NCI-H345 treated with DMSO at 0.1 percent for 48 hours (cell line): ENCODE data around the gene SKP2.
"Not testable (repeated sequence)": the region's sequence is repeated elsewhere in the genome, so short reads cannot be mapped to it uniquely, and the experiment has no call there.

Source experiments
- DNase-seq: peaks from one replicate; lab custom pipeline; 2025; ENCODE audit not compliant: unreplicated experiment; lab: John Stamatoyannopoulos, UW

SKP2 gene

DNA sequence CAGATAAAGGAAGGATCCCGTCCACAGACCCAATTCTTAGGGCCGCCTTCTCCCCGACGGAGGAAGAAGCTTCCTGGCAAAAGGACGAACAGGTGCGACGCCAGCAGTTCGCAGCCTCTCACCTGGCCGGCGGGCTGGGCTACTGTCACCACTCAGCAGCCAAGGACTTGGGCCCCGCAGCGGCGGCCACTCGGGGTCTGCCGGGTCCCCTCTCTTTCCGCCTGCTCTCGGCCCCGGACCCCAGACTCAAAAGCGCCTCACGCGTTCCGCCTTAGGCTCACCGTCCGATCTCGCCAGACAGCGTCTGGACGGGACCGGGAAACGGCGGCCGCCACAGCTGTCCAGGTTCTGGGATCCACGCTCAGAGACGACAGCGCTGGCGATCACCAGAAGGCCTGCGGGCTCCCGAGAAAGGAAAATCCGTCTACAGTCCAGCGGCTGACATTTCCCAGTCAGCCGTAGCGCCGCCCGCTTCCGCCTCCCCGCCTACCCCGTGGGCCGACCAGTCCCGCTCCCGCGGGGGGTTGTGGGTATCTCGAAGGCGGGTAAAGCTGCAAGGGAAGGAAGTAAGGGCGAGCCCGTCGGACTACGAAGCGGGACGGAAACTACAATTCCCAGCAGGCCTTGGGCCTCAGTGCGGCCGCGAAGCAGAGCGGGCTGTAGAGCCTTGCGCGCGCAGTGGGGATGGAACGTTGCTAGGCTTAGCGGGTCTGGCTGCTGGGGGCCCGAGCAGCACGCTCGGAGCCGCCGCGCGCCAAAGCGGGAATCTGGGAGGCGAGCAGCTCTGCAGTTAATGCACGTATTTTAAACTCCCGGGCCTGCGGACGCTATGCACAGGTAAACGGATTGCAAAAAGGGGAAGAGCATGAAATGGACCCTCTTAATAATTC, at the start of gene SKP2, which contains the start of gene LMBRD2:
Gene SKP2, plus strand, starts transcription at position 678 of the 890 bp plus-strand sequence. Its CDS starts 152 bp downstream, at position 830.
Gene LMBRD2, minus strand, starts transcription at position 454 of the 890 bp plus-strand sequence. CDS start 8,538 bp downstream, outside the sequence.
- peak; percentile 93 for DNase-seq

DNA sequence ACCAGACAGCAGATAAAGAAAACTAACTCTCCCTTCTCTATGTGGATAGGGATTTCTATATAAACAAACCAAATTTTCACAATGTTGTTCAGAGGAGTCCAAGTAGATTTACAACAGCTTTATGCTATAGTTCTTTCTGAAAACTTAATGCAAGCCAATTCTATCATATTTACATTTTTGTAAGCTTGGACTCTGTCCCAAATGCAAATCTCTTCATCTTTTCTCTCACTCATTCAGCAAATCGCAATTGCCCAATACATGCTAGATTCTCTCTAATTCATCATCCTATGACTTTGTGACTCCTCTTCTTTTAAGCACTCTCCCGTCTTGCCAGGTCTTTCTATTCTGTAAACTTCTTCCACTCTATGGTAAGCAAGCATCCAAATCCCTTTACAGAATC, 46.1 kb upstream of the SKP2 start:
- DNase-seq: no peak

DNA sequence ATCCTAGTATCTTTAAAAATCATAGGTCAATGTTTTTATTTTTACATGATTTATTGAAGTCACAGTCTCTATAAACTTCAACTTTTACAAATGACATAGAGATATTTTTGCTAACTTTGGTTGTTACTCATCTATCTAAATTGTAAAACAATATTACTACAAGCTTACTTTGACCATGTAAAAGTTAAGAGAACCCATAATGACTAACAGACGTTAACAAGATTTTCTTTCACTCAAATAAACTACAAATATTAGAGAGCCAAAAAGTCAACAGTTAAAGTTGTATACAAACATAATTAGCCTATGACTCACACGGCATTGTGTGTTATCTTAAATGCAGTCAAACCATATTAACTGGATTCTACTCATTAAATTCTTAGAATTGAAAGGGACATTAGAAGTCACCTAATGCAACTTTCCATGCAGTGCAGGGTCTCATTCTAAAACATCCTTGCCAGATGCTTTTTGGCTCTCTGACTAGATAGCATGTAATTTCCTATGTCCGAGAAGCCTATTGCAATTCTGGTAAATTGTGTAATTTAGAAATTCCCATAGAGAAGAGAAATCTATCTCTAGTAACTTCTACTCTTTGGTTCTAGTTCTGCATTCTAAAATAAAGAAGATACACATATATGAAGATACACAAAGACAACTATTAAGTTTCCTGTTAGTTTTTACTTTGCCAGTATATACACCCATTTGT, 43.0 kb upstream of the SKP2 start:
- DNase-seq: no peak

DNA sequence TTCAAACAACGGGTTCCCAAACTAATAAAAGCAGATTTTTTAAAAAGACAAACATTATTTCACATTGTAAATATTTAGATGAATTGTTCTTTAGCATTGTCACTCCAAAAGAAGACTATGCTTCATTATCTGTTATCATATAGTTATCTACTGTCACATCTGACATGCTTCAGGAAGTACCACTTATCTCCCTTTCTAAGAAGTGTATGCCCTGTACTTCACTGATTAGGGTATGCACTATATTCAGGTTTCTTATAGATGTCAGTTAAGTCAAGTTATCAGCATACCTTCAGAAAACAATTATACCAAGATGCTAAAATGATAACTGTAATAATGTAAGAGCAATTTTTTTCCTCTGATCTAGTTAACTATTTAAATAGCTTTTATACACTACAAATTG, 40.7 kb upstream of the SKP2 start:
- no peak for DNase-seq

DNA sequence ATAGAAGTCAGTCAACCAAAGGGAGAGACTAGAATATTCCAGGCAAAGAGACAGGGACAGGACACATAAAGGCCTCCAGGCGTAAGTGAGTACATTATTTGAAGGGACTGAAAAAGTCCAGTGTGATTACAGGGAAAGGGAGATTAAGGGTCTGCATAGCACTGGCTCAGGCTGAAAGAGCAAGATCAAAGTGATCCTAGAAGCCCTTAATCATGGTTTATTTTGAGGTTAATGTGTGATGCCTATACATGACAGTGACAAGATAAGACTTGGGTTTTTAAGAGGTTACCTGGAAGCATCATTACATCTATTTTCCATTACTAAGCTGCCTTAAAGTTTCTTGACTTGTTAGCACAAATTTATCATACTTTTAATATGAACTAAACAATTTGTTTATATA, 26.0 kb upstream of the SKP2 start:
- no peak for DNase-seq

DNA sequence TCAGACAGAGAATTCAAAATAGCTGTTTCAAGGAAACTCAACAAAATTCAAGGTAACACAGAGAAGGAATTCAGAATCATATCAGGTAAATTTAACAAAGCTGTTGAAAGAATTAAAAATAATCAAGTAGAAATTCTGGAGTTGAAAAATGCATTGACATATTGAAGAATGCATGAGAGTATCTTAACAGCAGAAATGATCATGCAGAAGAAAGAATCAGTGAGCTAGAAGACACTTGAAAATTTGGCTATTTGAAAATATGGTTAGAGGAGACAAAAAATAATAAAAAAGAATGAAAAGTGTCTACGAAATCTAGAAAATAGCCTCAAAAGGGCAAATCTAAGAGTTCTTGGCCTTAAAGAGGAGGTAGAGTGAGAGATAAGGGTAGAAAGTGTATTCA, 23.1 kb upstream of the SKP2 start:
- DNase-seq: no peak

DNA sequence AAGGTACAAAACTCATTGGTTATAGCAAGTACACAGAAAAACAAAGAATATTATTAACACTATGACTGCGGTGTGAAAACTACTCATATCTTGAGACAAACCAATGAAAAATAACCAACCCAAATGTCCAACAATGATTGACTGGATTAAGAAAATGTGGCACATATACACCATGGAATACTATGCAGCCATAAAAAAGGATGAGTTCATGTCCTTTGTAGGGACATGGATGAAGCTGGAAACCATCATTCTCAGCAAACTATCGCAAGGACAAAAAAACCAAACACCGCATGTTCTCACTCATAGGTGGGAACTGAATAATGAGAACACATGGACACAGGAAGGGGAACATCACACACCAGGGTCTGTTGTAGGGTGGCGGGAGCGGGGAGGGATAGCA, 22.2 kb upstream of the SKP2 start:
- DNase-seq: not testable (repeated sequence)

DNA sequence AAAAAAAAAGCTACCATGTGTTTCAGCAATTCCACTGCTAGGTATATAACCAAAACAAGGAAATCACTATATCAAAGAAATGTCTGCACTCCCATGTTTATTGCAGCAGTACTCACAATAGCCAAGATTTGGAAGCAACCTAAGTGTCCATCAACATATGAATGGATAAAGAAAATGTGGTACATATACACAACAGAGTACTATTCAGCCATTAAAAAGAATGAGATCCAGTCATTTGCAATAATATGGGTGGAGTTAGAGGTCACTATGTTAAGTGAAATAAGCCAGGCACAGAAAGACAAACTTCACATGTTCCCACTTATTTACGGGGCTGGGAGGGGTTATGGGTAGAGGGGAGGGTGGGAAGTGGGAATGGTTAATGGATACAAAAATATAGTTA, 18.9 kb upstream of the SKP2 start:
- DNase-seq: not testable (repeated sequence)

DNA sequence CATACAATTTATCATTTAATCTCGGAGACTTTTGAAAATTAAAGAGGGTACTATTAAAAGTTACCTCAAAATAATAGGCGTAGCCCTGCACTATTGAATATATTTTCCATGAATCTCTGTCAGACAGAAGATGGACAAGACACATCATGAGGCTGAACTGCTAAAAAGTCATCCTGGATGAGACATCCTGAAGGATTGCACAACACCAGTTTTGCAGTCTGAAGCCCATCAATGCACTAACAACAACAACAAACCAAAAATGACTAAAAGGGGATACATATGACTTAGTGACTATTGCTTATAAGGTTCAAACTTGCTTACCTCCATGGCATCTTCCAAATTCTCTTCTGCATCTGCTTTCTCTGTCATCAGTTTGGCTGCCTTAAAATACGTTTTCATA, 15.9 kb upstream of the SKP2 start:
- no peak for DNase-seq

DNA sequence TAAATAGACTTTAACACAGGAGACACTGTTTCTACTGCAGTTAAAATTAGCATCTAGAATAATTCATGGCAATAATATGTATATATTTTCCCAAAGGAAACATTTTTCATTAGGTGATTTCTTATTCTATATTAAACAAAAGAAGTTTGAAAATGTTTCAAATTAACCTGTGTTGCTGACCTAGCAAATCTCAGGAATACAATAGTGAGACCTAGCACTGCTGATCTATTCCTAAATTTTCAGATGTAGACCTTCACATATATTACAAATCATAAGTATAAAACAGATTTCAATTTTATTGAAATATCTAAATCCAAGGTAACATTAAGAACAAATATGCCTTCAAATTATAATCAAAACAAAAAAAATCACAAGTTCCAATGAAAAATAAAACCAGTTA, 15.3 kb upstream of the SKP2 start:
- DNase-seq: no peak

DNA sequence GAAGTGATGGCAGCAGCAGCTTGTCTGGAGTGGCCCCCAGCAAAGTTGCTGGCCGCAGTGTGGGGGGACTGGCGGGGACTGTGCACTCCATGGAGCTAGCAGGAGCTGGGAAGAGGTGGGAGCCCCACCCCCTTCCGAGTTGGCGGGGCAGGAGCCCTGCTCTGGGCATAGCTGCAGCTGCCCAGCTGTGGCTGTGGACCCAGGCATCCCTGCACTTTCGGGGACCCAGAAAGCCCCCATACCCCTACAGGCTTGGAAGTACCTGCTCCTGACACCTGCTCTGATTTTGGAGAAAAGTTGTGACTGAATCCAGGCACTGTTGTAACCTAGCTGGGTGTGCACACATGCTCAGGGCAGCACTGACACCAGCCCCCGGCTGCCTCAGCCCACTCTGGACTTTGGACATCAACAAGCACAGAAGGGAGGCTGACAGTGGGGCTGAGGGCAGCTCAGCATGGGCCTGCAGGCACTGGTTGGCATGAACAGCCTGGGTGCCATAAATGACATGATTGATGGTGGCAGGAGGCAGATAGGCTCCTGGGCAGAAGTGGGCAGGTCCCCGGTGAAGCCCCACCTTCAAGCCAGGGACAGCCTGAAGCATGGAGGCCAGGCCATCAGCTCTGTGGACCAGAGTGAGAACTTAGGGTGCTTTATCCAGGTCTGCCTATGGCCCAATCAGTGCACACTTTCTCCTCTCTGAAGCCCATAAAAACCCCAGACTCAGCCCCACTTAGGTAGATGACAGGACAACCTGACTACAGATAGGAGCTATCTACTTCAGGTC, 12.8 kb upstream of the SKP2 start:
- DNase-seq: no peak

DNA sequence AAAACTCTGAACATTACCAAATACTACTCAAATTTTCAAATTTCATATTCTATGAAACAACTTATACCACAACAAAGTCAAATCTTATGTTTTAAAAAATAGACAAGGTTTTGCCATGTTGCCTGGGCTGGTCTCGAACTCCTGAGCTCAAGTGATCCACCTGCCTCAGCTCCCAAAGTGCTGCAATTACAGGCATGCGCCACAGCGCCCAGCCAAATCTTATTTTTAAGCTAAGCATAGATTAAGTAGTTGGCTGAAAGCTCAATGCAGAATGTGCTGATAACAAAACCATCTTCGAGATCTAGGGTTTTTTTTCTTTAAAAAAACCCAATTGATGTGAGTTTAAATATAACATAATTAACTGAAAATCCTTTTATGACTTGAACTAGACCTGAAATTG, 6.6 kb upstream of the SKP2 start:
- no peak for DNase-seq

DNA sequence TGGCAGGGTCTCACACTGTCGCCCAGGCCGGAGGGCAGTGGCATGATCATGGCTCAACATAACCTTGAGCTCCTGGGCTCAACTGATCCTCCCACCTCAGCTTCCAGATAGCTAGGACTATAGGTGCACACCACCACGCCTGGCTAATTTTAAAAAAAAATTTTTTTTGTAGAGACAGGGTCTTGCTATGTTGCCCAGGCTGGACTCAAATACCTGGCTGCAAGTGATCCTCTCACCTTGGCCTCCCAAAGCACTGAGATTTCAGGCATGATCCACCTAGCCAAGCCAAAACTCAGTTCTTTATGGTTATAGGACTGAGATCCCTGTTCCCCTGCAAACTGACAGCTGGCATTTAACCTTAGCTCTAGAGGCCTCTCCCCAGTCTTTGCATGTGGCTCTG, 5.5 kb upstream of the SKP2 start:
- DNase-seq: no peak

DNA sequence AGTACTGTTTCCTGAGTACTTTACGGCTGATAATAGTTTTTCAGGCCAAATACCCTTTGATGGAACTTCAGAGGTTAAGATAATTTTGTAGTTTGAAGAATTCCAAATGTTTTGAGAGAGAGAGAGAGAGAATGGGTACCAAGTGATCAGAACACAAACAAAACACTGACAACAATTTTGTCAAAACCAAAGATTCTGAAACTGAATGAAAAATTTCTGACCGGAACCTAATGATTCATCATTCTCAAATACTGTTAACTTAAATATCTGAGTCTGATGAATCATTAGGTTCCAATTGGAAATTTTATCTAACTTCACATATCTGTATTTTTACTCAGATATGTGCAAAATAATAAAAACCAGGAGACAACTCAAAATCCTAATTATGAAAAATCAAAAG, 4.2 kb upstream of the SKP2 start:
- DNase-seq: no peak

DNA sequence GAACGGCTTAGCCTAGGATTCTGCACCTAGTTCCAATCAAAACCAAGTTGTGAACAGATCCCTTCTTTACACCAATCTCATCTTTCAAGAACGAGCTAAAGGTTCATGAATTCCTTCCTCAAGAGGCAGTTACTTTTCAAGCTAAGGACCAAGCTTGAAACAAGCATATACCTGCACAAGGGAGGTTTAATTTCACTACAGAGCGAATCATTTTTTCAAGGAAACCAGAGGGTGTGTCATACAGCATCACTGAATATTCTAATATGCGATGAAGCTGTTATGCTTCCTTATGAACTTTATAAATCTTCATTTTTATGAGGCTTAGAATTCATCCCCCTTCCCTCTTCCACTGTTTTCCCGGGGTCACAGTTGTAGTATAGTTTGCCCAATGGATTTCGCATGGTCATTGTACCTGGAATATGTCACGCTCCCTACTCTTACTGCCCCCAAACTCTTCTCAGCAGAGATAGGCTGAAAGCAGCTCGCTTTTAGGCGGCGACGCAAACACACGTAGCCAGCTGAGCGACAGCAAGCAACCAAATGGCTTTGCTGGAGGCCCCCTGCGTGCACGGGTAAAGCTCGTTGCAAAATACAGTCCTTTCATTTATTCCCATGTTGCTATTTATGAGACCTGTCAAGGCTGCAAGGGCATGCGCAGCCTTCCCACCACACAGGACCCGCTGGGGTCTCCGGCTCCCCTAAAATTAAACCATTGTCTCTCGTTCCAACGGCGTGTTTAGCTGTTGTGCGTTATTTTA, 1.1 kb upstream of the SKP2 start:
- DNase-seq: no peak

DNA sequence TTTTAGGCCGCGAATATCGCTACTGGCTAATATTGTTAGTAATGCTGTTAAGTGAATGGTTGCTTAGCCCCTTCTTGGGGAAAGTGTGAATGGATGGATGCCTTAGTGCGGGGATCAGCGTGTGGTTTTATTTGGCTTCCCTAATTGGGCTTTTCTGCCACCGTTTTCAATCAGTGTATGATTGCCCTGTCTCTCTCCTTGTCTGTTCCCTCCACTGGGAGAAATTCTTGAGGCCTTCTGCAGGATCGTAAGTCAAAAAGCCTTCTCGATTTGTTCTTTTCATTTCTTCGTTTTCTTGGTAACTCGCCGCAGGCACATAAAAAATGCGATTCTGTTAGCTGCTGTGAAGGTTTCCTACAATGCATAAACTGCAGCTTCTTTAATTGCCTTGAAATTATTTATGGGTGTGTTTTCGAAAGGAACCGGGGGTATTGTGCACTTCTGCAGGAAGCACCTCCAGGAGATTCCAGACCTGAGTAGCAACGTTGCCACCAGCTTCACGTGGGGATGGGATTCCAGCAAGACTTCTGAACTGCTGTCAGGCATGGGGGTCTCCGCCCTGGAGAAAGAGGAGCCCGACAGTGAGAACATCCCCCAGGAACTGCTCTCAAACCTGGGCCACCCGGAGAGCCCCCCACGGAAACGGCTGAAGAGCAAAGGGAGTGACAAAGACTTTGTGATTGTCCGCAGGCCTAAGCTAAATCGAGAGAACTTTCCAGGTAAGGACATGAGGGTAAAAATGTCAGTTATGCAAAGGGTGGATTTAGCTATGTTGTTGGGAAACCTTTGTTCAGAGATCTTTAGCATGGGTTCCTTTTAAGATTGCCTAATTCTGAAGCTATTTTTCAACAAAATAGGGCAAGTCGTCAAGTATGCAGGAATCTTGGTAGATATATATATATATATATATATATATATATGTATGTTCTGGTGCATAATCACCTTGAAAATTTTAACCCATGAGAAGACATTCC, 700 bp downstream of the SKP2 start:
- no peak for DNase-seq

DNA sequence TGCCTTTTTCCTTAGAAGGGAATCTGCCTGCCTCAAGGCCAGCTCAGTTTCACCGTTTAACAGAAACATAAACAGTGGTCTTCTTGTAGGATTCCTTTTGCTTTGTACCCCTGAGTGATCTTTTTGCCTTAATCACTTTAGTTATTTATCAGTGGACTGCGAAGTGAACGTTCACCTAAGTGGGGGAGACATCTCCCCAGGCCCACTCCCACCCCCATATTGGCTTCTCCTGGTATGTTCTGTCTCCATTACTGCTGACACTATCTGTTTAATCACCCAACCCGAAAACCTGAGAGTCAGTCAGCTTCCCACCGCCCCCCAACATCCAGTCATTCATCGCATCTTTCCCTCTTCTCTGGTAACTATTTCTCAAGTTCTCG, 1.4 kb downstream of the SKP2 start:
- no peak for DNase-seq

DNA sequence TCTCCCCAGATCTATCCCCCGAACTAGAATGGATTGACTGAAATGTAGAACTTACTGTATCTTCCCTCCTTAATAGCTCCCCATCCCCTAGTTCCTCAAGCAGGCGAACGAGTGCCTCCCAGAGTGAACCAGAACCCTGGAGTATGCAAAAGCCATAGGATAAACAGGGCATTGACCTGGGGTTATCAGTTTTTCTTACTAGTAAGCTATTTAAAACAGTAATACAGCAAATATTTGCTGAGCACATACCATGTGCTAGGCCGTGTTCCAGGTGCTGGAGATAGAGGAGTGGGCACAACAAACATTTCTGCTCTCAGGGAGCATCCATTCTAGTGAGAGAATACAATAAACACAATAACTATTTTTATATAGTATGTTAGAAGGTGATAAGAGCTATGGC, 1.8 kb downstream of the SKP2 start:
- no peak for DNase-seq

DNA sequence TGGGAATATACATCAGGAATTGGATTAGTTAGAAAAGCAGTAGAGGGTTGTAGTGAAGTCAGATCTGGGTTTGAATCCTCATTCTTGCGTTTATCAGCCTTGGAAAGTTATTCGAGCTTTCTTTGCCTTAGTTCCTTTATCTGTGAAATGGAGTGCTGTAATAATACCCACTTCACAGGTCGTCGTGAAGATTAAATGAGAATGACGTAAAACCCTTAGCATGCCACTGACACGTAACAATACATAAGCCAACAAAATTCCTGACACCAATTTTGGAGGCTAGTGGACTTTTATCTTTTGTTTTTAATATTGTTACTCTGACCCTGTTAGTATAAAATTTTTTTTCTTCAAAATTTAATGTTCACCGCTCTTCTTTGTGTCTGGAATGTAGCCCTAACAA, 3.4 kb downstream of the SKP2 start:
- DNase-seq: no peak

DNA sequence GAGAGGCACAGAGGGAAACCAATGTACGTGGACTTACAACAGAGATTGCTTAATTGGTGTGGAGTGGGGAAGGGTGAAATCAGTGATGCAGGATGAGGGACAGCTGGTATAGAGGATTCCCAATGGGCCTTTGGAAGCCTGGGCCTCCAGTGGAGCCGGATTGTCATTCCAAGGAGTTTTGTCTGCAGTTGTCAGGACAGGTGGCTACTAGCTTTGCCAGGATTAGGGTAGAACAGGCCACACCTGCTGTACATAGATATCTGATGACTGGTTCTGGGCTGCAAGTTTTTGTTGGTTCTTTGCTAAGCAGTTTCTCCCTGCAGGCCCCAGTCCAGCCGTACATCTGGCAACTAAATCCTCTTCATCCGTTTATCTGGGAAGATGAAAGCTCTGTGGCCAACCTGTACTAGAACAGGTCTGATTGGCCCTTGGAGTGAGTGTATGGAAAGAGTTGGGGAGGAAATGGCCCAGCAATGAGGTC, 4.2 kb downstream of the SKP2 start:
- no peak for DNase-seq
